ENCODE data around the gene SULT4A1. TPM values are rescaled to one million over a fixed set of nuclear protein-coding genes. Genes with fewer than 3 reads are reported as not detected.

Gene SULT4A1
- polyA plus RNA-seq, 1 experiment, result 0.39 TPM

GRCh38 chr22:43840431-43840830 lies 21.9 kb downstream of the SULT4A1 start:
- Histone ChIP-seq H3K36me3 (ENCODE audit: control insufficient read depth, insufficient read depth, low read length) (no peaks in the 10 kb centered on the region), H3K4me3 (ENCODE audit: low read depth, low read length) (no peak overlapping the region), H3K27me3 (ENCODE audit: control insufficient read depth, insufficient read depth, low read length) (no peaks in the 10 kb centered on the region)
- no peak for DNase-seq (ENCODE audit: low read depth)
- TF ChIP-seq CTCF (IDR thresholded peaks at IDR 0.05; ENCODE audit: insufficient read depth, low read depth, low read length), result no peak
- ChIA-PET POLR2A (no interaction called here), CTCF (interaction anchor here (1.3 kb wide), 1 partner anchor 14 kb away, joined by 7 read pairs; no protein-coding TSS in a partner anchor)

GRCh38 chr22:43839781-43840180 lies 22.5 kb downstream of the SULT4A1 start:
- ChIA-PET CTCF (no interaction called here), POLR2A (no interaction called here)
- TF ChIP-seq CTCF (IDR thresholded peaks at IDR 0.05; ENCODE audit: insufficient read depth, low read depth, low read length), result no peak
- H3K27me3 ChIP-seq (ENCODE audit: control insufficient read depth, insufficient read depth, low read length), result no peaks in the 10 kb centered on the region
- no peaks in the 10 kb centered on the region for H3K36me3 ChIP-seq (ENCODE audit: control insufficient read depth, insufficient read depth, low read length)
- no peak overlapping the region for H3K4me3 ChIP-seq (ENCODE audit: low read depth, low read length)
- no peak for DNase-seq (ENCODE audit: low read depth)

- POLR2A ChIA-PET, result no interaction called here
- Histone ChIP-seq H3K36me3 (ENCODE audit: control insufficient read depth, insufficient read depth, low read length) (no peaks in the 10 kb centered on the region), H3K27me3 (ENCODE audit: control insufficient read depth, insufficient read depth, low read length) (no peaks in the 10 kb centered on the region), H3K4me3 (ENCODE audit: low read depth, low read length) (no peak overlapping the region)
- TF ChIP-seq CTCF (IDR thresholded peaks at IDR 0.05; ENCODE audit: insufficient read depth, low read depth, low read length), result no peak
- DNase-seq (ENCODE audit: low read depth), result no peak
- CTCF ChIA-PET, result interaction anchor here (1.0 to 2.1 kb wide), 2 partner anchors 9 to 12 kb away, joined by 4 to 8 read pairs; no protein-coding TSS in a partner anchor
Observed at GRCh38 chr22:43838571-43839307, 23.6 kb downstream of the SULT4A1 start.

- DNase-seq (ENCODE audit: low read depth), result no peak
Observed at GRCh38 chr22:43838161-43838560, 24.2 kb downstream of the SULT4A1 start.

More at GRCh38 chr22:43838161-43838560, 24.2 kb downstream of the SULT4A1 start:
- CTCF ChIA-PET, result interaction anchor here (1.0 to 2.1 kb wide), 2 partner anchors 9 to 11 kb away, joined by 4 to 8 read pairs; no protein-coding TSS in a partner anchor
- Histone ChIP-seq H3K27me3 (ENCODE audit: control insufficient read depth, insufficient read depth, low read length) (no peaks in the 10 kb centered on the region), H3K4me3 (ENCODE audit: low read depth, low read length) (no peak overlapping the region), H3K36me3 (ENCODE audit: control insufficient read depth, insufficient read depth, low read length) (no peaks in the 10 kb centered on the region)
- POLR2A ChIA-PET, result no interaction called here
- TF ChIP-seq CTCF (IDR thresholded peaks at IDR 0.05; ENCODE audit: insufficient read depth, low read depth, low read length), result no peak

All from BJ (cell line).